GM23248 (cell line): ENCODE results near the gene PAPOLB. TPM values are rescaled to one million over a fixed set of nuclear protein-coding genes. Genes with fewer than 3 reads are reported as not detected.

Experiments
- DNase-seq: peaks from one replicate; pipeline ENCODE4 v3.0.0-alpha.2; 2015
- H2AFZ ChIP-seq: fragments of 200-600 bp; sonication (generic); 2 replicates; pipeline ENCODE4 v1.6.1; 2016; ENCODE audit warnings: antibody characterized with exemption
- H3F3A ChIP-seq: fragments of 200-600 bp; sonication (generic); 2 replicates; pipeline ENCODE4 v1.6.1; 2016; ENCODE audit warnings: mild to moderate bottlenecking, antibody characterized with exemption, mixed run types; ENCODE audit not compliant: insufficient read depth
- H3K27ac ChIP-seq: fragments of 200-600 bp; sonication (generic); 2 replicates; pipeline ENCODE4 v1.5.1; 2016; ENCODE audit warnings: mild to moderate bottlenecking
- H3K27me3 ChIP-seq: fragments of 200-600 bp; sonication (generic); replicated peaks from 2 replicates; pipeline ENCODE4 v1.6.1; 2016; ENCODE audit warnings: mild to moderate bottlenecking; ENCODE audit not compliant: insufficient read depth
- H3K36me3 ChIP-seq: fragments of 200-600 bp; sonication (generic); 2 replicates; pipeline ENCODE4 v1.6.1; 2016; ENCODE audit warnings: low read depth, mild to moderate bottlenecking
- H3K4me1 ChIP-seq: fragments of 200-600 bp; sonication (generic); 2 replicates; pipeline ENCODE4 v1.6.1; 2016; ENCODE audit warnings: mild to moderate bottlenecking; ENCODE audit not compliant: insufficient read depth
- H3K4me2 ChIP-seq: fragments of 200-600 bp; sonication (generic); one replicate; pipeline ENCODE4 v1.6.1; 2016; ENCODE audit warnings: mild to moderate bottlenecking; ENCODE audit not compliant: unreplicated experiment
- H3K4me3 ChIP-seq: fragments of 200-600 bp; sonication (generic); 2 replicates; pipeline ENCODE4 v1.5.1; 2016; ENCODE audit warnings: mild to moderate bottlenecking
- H3K79me2 ChIP-seq: fragments of 200-600 bp; sonication (generic); 2 replicates; pipeline ENCODE4 v1.6.1; 2016; ENCODE audit warnings: mild to moderate bottlenecking; ENCODE audit not compliant: insufficient read depth
- H3K9ac ChIP-seq: fragments of 200-600 bp; sonication (generic); 2 replicates; pipeline ENCODE4 v1.6.1; 2016; ENCODE audit warnings: mild to moderate bottlenecking
- H3K9me2 ChIP-seq: fragments of 200-600 bp; sonication (generic); 2 replicates; pipeline ENCODE4 v1.6.1; 2016; ENCODE audit warnings: mixed run types, mild to moderate bottlenecking, moderate library complexity; ENCODE audit not compliant: insufficient read depth
- H3K9me3 ChIP-seq: fragments of 200-600 bp; sonication (generic); one replicate; pipeline ENCODE4 v1.6.1; 2017; ENCODE audit warnings: low read depth
- H4K20me1 ChIP-seq: fragments of 200-600 bp; sonication (generic); 2 replicates; pipeline ENCODE4 v1.6.0; 2016; ENCODE audit not compliant: insufficient read depth
- EZH2 ChIP-seq: fragments of 200-600 bp; sonication (generic); IDR thresholded peaks from 2 replicates; pipeline ENCODE4 v1.6.1; 2018; ENCODE audit warnings: antibody characterized with exemption, mild to moderate bottlenecking; ENCODE audit not compliant: insufficient read depth, poor library complexity, severe bottlenecking
- EZH2phosphoT487 ChIP-seq: fragments of 200-600 bp; sonication (generic); IDR thresholded peaks from 2 replicates; pipeline ENCODE4 v1.6.1; 2018; ENCODE audit warnings: antibody characterized with exemption, moderate library complexity, mild to moderate bottlenecking, low read depth; ENCODE audit not compliant: insufficient read depth
- WGBS, 2 experiments: methylation state at CpG; one replicate each; pipeline ENCODE4 v1.1.6; 2015 to 2017; ENCODE audit warnings: low lambda C conversion rate in 2 of 2, low coverage in 1 of 2; ENCODE audit errors: missing lambda C conversion rate in 2 of 2; 5-methylcytosine and 5-hydroxymethylcytosine counted together
- in situ Hi-C: fragments of 300-500 bp; cut with MboI; formaldehyde crosslinking; loops from 2 replicates; pipeline ENCODE4 v1.15.0; 2020
- polyA plus RNA-seq: library from polyadenylated mRNA; unstranded; fragments of >200 nt; fragmentation: Nextera tagmentation; extraction: Ambion mirVana; gene quantifications from 2 replicates; pipeline ENCODE4 v1.2.1, GENCODE V29; 2016
- total RNA-seq: library from RNA; depleted of rRNA; stranded (reverse); fragments of >200 nt; shearing (Covaris generic); gene quantifications from 2 replicates; pipeline ENCODE4 v1.2.3, GENCODE V29; 2014

Gene PAPOLB
- total and polyA plus RNA-seq, 2 experiments from 2014 or later: 0.11 TPM; not detected in 1

- Histone ChIP-seq H3K9ac (no peak overlapping the region), H3F3A (no peaks in the 10 kb centered on the region), H3K9me3 (no peaks in the 10 kb centered on the region), H3K4me3 (no peak overlapping the region), H3K79me2 (no peaks in the 10 kb centered on the region), H3K36me3 (no peaks in the 10 kb centered on the region), H3K27ac (no peak overlapping the region), H2AFZ (no peak overlapping the region), H3K4me2 (no peak overlapping the region), H3K4me1 (no peaks in the 10 kb centered on the region), H3K9me2 (no peaks in the 10 kb centered on the region), H3K27me3 (no peaks in the 10 kb centered on the region), H4K20me1 (no peaks in the 10 kb centered on the region)
- no peak for DNase-seq
- TF ChIP-seq EZH2 (no peak), EZH2phosphoT487 (no peak)
- in situ Hi-C loops: no loop called here
- 76% methylated on average over 14 of the region's 14 CpGs for WGBS, 2 experiments
Observed at GRCh38 chr7:4823441-4824119, 38.2 kb downstream of the PAPOLB start.

DNA sequence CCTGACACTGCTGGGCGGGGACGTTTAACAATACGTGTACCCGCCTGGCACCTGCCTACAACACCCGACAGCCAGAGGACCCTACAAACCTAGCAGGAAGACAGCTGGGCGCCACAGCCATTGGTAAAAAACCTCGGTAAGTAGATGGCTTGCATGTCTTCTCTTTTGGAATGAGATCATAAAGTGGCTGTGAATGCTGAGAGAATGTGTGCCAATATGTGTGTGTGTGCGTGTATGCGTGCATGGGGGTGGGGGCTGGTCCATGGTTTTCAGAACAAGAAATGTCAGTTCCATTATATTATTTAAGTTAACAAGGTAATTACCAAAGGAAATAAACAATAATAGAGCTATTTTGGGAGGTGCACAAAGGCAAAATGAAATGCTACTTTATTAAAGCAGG, 39.2 kb downstream of the PAPOLB start:
- Histone ChIP-seq H3K27ac (no peak overlapping the region), H3K9me3 (no peaks in the 10 kb centered on the region), H4K20me1 (no peaks in the 10 kb centered on the region), H2AFZ (no peak overlapping the region), H3K9me2 (no peaks in the 10 kb centered on the region), H3K79me2 (no peaks in the 10 kb centered on the region), H3F3A (no peaks in the 10 kb centered on the region), H3K27me3 (no peaks in the 10 kb centered on the region), H3K4me2 (no peak overlapping the region), H3K9ac (no peak overlapping the region), H3K4me3 (no peak overlapping the region), H3K4me1 (no peaks in the 10 kb centered on the region), H3K36me3 (no peaks in the 10 kb centered on the region)
- TF ChIP-seq EZH2 (no peak), EZH2phosphoT487 (no peak)
- 75 to 80% methylated on average over 9 of the region's 9 CpGs for WGBS, 2 experiments
- DNase-seq: no peak
- in situ Hi-C loops: no loop called here

DNA sequence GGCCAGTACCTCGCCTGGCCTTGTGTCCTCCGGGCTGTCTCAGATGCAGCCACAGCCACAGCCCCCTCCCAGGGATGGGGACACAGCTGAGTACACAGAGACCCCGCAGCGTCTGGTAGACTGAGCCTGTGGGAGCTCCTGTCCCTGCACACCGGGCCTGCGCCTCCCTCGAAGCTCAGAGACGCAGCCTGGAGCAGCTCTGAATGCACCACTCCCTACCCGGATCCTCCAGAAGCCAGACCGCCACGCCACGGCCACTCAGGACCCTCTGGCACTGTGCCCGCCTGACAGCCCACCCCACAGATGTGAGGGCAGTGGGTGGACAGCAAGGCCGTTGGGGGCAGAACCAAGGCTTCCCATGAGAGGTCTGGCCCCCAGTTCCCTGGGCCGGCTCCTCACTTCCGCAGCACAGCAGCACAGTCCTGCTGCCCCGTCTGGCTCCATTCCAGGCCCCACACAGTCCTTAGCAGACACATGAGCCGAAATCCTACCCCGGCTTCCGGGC, 40.8 kb downstream of the PAPOLB start:
- TF ChIP-seq EZH2phosphoT487 (no peak), EZH2 (no peak)
- H3K36me3 ChIP-seq: no peaks in the 10 kb centered on the region
- no peak overlapping the region for H3K4me2 ChIP-seq
- H3K9me3 ChIP-seq: no peaks in the 10 kb centered on the region
- no peaks in the 10 kb centered on the region for H3F3A ChIP-seq
- WGBS, 2 experiments: 83 to 86% methylated on average over 18 to 20 of the region's 20 CpGs
- H3K9ac ChIP-seq: no peak overlapping the region
- H3K79me2 ChIP-seq: no peaks in the 10 kb centered on the region
- H3K4me1 ChIP-seq: no peaks in the 10 kb centered on the region
- no peak overlapping the region for H3K27ac ChIP-seq
- no peak overlapping the region for H3K4me3 ChIP-seq
- no peaks in the 10 kb centered on the region for H4K20me1 ChIP-seq
- no peak overlapping the region for H2AFZ ChIP-seq
- DNase-seq: no peak
- in situ Hi-C loops: no loop called here
- no peaks in the 10 kb centered on the region for H3K9me2 ChIP-seq
- no peaks in the 10 kb centered on the region for H3K27me3 ChIP-seq

DNA sequence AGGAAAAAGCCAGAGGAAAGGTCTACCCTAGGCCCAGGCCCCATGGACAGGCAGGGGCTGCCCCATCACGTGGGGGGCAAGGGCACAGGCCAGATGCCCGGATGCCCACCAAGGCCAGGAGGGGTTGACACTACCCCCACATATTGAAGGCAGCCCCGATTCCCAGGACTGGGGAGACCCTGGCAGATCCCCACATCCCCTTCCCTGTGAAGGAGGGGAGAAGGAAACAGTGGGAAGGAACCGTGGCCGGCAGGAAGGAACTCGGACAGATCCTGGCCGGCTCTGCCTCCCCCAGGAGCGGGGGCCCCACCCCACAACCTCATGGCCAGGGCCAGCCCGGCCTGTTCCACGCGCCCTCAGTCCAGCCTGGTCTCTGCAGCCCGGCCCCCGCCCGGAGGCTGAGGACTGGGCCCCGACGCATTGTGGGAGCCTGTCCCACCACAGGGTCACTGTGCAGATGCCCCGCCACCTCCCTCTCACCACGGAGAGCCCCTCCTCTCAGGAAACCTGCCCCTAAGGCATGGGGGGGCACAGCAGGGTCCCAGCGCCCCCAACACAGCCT, 41.3 kb downstream of the PAPOLB start:
- Histone ChIP-seq H3K4me3 (no peak overlapping the region), H3K4me1 (no peaks in the 10 kb centered on the region), H3F3A (no peaks in the 10 kb centered on the region), H3K79me2 (no peaks in the 10 kb centered on the region), H3K36me3 (no peaks in the 10 kb centered on the region), H3K27me3 (no peaks in the 10 kb centered on the region), H3K4me2 (no peak overlapping the region), H3K9me2 (no peaks in the 10 kb centered on the region), H3K27ac (no peak overlapping the region), H4K20me1 (no peaks in the 10 kb centered on the region), H2AFZ (no peak overlapping the region), H3K9me3 (no peaks in the 10 kb centered on the region), H3K9ac (no peak overlapping the region)
- WGBS, 2 experiments: 74 to 85% methylated on average over 12 to 17 of the region's 19 CpGs
- DNase-seq: no peak
- TF ChIP-seq EZH2: no peak
- no peak for TF ChIP-seq EZH2phosphoT487
- in situ Hi-C loops: no loop called here
